NCI-H774 (cell line): ENCODE results near the gene CAB39.

ENCODE experiments used
- DNase-seq: peaks from one replicate; lab custom pipeline; 2025; lab: John Stamatoyannopoulos, UW

The CAB39 gene

DNA sequence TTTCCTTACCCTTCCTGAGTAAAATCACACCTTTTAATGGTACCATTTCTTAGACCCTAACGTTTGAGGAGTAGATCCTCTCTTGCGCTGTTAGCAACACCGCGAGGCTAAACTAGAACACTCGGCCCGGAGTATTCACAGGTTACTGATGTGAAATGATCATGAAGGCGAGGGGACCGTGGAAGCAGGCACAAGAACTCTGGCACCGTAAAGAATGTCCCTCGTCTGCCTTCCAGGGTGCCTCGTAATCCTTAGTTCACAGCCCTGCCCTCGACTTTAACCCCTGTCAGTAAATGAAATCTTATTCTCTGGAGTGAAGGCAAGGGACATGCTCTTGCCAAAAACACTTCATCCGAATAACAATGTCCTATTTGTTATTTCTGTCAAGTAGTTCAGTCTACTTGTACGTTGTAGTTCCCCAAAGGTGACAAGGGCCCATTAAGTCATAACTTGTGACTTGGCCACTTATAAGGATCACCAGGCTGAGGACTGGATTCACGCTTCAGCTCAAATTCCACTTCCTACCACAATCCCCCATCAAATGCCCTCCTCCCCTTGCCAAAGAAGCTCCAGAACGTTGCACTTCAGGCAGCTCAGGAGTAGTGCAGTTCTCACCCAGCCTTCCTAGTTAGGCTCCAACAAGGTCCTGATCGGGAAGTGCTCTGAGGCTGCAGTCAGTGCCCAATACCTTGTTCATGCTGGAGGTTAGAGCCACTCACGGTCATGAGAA is 108.8 kb downstream of the CAB39 start:
- DNase-seq, result no peak

- DNase-seq, result no peak
These were observed 109.4 kb downstream of the CAB39 start for GRCh38 chr2:230821991-230822520.

DNA sequence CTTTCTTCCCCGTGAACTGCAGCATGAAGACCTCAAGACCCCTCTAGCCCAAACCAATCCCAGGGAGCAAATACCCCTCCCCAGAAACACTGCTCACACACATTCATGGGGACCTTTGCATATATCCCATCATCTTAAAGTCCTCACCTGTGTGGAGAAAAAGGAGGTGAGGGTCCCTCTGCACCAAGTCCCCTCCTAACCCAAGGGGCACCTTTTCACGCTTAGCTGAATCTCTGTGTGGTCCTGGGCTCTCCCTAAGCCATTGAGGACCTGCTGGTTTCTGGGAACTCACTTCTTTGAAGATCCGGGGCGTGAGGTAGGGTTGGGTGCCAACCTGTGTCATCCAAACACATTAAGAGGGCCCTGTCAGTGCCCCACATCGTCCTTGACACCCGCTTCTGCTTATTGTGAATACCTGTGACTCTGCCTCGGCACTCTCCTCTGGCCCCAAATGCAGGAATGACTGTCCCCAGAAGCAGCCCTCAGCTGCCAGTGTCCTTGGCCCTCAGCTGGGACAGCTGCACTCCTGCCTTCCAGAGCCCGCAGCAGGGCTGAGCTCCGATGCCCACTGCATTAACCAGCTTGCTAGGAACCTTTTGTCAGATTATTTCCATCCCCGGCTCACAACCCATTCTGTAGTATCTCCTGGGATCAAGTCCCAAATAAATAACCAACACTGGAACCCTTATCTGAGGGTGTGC is 110.8 kb downstream of the CAB39 start:
- no peak for DNase-seq

GRCh38 chr2:230824406-230824978 is 111.8 kb downstream of the CAB39 start:
- peak; percentile 54 for DNase-seq

DNA sequence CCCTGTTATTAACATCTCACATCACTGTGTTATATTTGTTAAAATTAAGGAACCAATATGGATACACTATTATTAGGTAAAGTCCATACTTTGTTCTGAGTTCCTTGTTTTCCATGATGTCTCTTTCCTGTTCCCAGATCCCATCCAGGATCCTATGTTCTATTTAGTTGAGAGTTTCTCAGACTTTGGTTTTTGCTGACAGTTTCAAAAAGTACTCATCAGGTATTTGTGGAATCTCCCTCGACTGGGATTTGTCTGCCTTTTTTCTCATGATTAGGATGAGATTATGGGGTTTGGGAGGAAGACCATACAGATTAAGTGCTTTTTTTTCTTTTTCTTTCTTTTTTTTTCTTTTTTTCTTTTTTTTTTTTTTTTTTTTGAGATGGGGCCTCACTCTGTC is 112.7 kb downstream of the CAB39 start:
- DNase-seq, result no peak

GRCh38 chr2:230827774-230828271 is 115.2 kb downstream of the CAB39 start:
- no peak for DNase-seq

DNA sequence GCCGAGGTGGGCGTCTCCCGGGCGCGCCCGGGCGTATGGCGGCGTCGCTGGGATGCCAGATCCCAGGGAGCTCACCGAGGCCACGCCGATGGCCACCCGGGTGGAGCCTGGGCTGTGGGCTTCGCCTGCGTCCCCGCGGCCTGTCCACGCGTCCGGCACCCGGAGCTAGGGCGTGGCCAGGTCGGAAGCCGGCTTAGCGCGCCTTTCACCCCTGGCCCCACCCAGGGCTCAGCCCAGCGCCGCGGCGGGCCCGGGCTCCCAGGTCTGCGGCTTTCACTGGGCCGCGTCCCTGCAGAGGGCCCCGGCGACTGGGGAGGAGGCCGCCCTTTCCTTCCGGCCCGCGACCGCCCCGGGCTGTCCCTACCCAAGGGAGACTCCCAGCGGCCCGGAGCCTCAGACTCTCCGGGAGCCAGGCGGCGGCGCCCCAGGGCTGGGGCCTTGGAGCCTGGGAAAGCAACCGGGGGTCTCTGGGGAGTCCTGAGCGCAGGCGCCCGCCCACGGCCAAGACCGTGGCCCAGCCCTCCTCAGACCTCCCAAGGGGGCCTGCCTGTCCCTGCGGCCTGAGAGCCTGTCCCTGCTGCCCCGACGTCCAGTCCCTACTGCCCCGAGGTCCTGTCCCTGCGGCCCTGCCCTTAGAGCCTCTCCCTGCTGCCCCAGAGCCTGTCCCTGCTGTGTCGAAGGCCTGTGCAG is 115.8 kb downstream of the CAB39 start:
- DNase-seq, result no peak

- DNase-seq, result no peak
These were observed 116.7 kb downstream of the CAB39 start for GRCh38 chr2:230829293-230829692.

DNA sequence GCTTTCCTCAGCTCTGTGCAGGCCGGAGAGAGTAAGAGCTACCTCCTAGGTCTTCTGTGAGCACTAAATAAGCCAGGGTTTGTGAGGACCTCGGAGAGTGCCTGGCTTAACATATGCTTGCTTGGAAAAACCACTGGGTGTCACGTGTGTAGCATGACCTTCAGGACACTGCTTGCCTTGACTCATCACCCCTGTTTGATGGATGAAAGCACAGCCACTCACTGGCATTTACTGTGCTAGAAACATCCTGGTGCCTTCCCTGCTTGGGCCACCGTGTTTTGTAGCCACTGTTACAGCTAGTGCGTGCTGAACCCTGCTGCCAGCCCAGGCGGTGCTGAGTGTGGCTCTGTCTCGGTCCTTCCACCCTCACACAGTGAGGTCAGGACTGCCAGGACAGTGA is 117.3 kb downstream of the CAB39 start:
- DNase-seq, result no peak

DNA sequence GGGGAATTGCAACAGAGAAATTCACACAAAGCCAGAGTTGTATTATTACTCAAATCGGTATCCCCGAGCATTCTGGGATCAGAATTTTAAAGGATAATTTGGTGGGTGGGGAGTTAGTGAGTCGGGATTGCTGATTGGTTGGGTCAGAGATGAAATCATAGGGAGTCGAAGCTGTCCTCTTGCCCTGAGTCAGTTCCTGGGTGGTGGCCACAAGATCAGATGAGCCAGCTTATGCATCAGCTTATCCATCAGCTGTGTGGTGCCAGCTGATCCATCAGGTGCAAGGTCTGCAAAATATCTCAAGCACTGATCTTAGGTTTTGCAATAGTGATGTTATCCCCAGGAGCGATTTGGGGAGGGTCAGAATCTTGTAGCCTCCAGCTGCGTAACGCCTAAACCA is 117.8 kb downstream of the CAB39 start:
- DNase-seq, result no peak

DNA sequence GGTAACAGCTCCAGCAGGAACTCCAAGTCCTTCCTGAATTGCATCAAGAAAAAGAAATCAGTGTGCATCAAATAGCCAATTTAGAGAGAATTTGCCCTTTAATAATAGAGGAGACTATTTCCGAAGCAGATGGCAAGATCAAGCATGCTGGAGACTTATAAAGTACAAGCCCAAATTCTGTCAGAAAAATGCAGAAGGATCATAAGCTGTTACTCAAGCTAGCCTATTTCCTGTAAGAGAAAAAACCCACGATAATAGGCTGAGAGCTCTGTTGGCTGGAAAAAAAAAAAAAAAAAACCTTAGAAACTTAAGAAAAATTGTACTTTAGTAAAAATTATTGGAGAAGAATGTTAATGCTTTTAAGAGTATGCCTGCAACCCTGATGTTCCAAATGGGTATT is 127.7 kb downstream of the CAB39 start:
- no peak for DNase-seq

GRCh38 chr2:230842473-230842872 is 129.8 kb downstream of the CAB39 start:
- no peak for DNase-seq

DNA sequence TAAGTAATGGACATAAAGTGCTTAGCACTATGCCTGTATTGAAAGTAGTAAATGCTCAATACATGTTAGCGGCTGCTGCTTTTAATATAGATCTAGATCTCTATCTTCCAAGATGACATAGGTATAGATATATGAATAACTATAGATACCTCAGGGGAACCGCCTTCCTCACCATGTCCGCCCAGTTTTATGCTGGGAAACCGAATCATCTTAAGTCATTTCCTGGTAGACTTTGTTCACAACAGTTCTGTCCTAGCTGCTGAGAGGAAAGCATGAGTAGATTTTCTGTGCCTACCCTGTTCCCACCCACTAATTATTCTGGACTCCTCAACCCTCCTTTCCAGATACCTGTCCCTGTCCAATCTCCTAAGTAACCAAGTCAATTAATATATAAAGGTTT is 130.5 kb downstream of the CAB39 start:
- no peak for DNase-seq

GRCh38 chr2:230846360-230846759 is 133.7 kb downstream of the CAB39 start:
- DNase-seq, result no peak

DNA sequence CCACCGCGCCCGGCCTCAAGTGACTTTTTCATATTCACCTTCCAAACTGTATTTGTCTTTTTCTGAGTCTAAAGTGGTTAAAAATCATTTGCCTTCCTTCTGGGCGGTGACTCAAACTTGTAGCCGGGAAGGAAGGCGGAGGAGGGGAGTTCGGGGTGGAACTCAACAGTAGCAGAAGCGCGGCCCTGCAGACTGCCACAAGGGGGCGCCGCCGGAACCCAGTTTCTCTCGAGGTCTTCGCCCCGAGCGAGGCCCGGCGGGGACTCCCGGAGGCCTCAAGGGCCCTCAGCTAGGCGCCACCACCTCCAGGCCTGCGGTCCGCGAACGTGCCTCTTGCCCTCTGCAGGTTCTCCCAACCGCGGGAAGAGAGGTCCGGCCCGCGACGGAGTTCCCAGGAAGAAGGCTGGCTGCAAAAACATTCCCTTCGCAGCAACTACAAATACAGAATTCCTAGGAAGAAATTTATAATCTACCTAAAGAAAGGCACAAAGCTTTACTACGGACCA is 135.3 kb downstream of the CAB39 start:
- peak; percentile 62 for DNase-seq

DNA sequence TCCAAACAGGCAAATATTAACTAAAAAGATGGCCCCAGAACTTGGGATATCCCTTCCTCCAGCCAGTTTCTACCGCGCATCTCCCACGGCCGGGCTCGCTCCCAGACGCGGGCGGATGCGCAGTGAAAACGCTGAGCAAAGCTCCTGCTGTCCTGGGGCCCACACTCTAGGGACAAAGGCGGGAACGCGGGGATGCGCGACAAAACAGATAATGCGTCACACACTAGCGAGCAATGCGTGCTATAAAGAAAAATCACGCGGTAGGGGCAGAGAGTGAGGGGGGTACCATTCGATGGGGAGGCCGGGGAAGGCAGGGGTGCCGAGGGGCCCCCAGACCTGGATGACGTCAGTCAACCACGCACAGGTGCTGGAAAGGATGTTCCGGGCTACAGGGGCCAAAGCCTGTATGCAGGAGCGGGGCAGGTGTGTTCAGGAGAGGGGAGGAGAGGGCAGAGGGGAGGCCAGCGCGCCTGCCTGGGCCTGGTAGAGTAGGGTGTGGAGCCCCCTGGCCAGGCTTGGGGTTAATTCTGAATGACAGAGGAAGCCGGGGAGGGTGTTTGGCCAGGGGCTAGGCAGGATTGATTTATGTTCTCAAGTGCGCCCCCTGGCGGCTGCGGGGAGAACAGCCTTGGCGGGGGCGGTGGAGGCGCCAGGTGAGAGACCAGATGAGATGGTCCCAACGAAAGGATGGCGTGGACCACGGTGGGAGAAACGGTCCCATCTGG is 137.2 kb downstream of the CAB39 start:
- DNase-seq, result no peak

DNA sequence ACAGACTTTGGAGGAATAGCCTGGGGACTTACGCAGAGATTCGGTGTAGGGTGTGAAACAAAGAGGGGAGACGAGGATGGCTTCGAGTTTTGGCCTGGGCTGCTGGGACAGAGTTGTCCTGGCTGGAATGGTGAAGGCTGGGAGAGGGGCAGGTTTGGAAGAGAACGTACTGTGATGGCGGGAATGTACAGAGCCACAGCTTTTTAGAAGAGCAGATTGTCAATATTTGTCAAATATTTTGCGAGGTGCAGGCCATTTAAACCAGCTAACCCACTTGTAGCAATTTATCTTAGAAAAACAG is 137.7 kb downstream of the CAB39 start:
- DNase-seq, result no peak

DNA sequence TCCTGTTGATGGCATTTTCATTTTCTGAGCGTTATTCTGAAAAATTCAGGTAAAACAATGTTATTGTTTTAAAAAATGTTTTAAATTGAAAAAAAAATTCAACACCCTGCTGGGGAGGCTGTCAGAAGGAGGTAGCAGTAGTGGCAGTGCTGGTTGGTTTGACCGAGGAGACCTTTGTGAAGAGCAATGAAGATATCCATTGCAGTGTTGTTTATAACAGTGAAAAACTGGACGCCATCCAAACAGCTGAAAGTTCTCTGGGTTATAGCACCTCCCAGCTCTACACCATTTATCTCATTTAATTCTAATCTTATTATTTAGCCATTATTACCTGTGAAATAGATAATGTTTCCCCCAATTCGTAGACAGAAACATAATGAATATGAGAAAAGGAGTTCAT is 139.5 kb downstream of the CAB39 start:
- DNase-seq, result no peak

DNA sequence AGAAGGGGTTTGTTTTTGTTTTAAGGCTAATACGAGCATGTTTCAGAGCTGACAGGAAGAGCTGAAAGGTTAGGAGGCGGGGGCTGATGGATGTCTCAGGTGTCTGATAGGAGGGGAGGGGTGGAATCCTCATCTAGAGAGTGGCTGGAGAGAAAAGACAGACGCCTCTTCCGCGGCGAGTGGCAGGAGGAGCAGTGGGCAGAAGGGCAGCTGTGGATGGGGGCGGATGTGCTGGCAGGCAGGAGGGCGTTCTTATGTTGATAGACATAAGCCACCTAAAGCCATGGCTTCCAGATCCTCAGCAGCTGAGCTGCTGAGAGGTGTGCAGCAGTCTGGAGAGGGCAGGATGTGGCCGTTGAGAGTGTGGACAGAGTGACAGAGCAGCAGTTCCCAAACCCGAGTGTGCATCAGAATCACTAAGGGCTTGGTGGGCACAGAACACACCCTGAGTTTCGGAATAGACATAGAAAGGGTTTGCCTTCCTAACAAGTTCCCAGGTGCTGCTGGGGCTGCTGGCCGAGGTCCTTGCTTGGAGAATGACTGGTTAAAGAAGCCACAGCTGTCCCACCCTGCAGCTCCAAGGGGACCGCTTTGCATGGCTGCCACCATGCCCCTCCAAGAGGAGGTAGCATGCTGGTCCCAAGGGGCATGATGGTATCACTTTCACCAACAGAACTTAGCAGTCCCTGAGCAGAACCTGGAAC is 149.1 kb downstream of the CAB39 start:
- DNase-seq, result no peak

GRCh38 chr2:230862292-230862691 is 149.7 kb downstream of the CAB39 start:
- DNase-seq, result no peak

- DNase-seq, result no peak
These were observed 150.4 kb downstream of the CAB39 start for GRCh38 chr2:230863031-230863430.
